Measurements from ENCODE around the gene RILP.

Gene RILP

GRCh38 chr17:1648173-1648962 lies 1.3 kb downstream of the RILP start:
- no peak for DNase-seq (ENCODE audit: extremely low read depth in 1 of 2, low read depth in 1 of 2)

DNA sequence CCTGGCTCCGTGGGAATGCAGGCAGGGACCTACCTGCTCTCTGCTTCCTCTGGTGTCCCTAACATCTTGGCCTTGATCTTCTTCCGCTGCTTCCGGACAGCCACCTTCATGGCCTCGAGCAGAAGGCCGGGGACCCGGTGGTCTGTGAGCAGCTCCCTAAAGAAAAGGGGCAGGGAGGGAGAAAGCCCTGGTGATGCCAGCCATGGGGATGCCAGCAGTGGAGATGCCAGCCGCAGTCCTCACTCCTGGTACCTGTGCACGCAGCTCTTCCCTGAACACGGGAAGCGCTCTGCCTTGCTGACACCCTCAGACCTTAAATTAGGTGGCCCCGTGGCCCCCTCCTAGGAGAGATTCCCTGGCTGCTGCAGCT lies 1.9 kb downstream of the RILP start:
- no peak for DNase-seq (ENCODE audit: extremely low read depth in 1 of 2, low read depth in 1 of 2)

GRCh38 chr17:1646199-1646875 lies 3.3 kb downstream of the RILP start:
- no peak for DNase-seq (ENCODE audit: extremely low read depth in 1 of 2, low read depth in 1 of 2)

GRCh38 chr17:1645207-1646171 lies 4.2 kb downstream of the RILP start, which contains the start of gene SCARF1:
TSS of gene SCARF1 (minus strand) at chr17:1645732. CDS start at chr17:1645697, 35 bp downstream.
- DNase-seq (ENCODE audit: extremely low read depth in 1 of 2, low read depth in 1 of 2): no peak

- DNase-seq (ENCODE audit: extremely low read depth in 1 of 2, low read depth in 1 of 2): no peak
These were observed 5.0 kb downstream of the RILP start for GRCh38 chr17:1644493-1645206.

- no peak for DNase-seq (ENCODE audit: extremely low read depth in 1 of 2, low read depth in 1 of 2)
These were observed 5.6 kb downstream of the RILP start for GRCh38 chr17:1643999-1644492.

DNA sequence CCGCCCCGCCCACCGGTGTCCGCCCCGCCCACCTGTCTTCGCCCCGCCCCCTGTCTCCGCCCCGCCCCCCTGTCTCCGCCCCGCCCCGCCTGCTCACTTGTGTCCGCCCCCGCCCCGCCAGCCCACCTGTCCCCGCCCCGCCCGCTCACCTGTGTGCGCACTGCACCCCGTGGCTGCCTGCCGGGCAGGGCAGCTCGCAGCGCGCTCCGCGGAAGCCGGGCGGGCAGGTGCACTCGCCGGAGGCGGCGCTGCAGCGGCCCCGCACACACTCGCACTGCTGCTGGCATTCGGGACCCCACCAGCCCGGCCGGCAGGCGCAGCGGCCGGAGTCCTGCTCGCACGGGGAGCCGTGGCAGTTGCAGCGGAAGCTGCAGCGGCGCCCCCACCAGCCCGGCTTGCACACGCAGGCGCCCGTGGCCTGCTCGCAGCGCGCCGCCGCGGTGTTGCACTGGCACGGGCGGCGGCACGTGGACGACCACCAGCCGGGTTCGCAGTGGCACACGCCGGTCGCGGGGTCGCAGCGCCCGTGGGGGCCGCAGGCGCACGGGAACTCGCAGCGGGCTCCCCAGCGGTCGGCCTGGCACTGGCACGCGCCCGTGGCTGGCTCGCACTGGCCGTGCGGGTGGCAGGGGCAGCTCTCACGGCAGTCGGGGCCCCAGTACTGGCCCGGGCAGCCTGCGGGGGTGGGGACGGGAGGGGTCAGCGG lies 6.2 kb downstream of the RILP start:
- peak; percentile 38 to 49 for DNase-seq (ENCODE audit: extremely low read depth in 1 of 2, low read depth in 1 of 2)

DNA sequence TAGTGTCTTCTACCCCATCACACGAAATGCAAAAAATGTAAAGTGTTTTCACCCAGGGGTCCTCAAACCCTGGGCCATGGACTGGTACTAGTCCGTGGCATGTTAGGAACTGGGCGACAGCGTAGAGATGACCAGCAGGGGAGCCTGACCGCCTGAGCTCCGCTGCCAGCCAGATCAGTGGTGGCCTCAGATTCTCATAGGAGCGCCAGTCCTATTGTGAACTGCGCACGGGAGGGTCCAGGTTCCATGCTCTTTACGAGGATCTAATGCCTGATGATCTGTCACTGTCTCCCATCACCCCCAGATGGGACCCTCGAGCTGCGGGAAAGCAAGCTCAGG lies 8.6 kb downstream of the RILP start:
- no peak for DNase-seq (ENCODE audit: extremely low read depth in 1 of 2, low read depth in 1 of 2)

DNA sequence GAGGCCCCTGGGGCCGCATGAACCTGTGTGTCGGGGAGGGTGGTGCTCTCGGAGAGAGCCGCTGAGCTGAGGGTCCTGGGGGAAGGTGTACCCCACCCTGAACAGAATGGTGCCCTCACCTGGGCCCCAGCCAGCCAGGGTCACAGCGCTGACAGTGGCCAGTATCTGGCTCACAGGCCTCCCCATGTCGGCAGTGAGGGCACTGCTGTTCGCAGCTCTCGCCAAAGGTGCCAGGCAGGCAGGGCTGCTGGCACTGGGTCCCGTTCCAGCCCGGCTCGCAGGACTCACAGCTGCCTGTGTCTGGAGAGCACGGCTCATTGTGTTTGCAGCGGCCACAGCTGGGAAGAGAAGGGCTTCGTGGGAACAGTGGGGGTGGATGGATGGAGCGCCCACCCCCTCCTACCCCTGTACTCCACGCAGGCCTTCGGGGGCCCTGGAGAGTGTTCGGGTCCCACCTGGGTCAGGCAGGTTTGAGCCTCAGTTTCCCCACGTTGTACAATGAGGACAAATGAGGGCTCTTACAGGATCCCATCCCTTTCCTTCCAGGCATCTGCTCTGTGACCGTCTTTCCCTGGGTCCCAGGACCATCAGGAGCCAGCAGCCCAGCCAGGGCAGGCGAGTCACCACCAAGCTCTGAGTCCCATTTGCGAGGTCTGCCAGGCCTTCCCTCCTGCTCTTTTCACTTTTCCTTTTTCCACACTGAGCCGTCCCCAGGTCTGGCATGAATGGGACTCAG lies 9.2 kb downstream of the RILP start:
- DNase-seq (ENCODE audit: extremely low read depth in 1 of 2, low read depth in 1 of 2): no peak

DNA sequence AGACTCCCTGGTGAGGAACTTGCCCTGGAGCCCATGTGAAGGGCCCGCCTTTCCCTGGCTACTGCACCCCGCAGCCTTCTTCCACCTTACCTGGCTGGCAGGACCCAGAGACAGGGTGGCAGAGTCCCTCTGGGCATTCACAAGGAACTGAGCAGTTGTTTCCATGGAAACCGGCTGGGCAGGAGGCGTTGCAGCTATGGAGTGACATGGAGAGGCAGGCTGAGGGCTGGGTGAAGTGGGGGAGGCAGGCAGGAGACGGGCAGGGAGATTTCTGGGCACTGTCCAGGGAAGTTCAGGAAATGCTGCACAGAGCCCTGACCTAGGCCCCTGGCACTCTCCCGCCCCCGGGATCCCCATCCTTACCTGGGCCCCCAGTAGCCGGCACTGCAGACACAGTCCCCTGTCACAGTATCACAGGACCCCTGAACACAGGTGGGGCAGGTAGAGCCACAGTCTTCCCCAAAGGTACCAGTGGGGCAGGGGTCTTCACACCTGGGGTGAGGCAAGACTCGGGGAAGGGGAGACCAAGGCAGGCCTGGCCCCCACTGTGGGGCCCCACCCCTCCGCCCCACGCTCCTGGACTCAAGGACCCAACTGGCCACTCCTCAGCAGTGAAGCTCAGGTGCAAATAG lies 10.0 kb downstream of the RILP start:
- no peak for DNase-seq (ENCODE audit: extremely low read depth in 1 of 2, low read depth in 1 of 2)

- no peak for DNase-seq (ENCODE audit: extremely low read depth in 1 of 2, low read depth in 1 of 2)
These were observed 10.9 kb downstream of the RILP start for GRCh38 chr17:1638624-1639300.

GRCh38 chr17:1638171-1638590 lies 11.5 kb downstream of the RILP start:
- DNase-seq (ENCODE audit: extremely low read depth in 1 of 2, low read depth in 1 of 2): no peak

GRCh38 chr17:1636732-1637285 lies 12.9 kb downstream of the RILP start:
- no peak for DNase-seq (ENCODE audit: extremely low read depth in 1 of 2, low read depth in 1 of 2)

- no peak for DNase-seq (ENCODE audit: extremely low read depth in 1 of 2, low read depth in 1 of 2)
These were observed 13.8 kb downstream of the RILP start for GRCh38 chr17:1635675-1636465.

DNA sequence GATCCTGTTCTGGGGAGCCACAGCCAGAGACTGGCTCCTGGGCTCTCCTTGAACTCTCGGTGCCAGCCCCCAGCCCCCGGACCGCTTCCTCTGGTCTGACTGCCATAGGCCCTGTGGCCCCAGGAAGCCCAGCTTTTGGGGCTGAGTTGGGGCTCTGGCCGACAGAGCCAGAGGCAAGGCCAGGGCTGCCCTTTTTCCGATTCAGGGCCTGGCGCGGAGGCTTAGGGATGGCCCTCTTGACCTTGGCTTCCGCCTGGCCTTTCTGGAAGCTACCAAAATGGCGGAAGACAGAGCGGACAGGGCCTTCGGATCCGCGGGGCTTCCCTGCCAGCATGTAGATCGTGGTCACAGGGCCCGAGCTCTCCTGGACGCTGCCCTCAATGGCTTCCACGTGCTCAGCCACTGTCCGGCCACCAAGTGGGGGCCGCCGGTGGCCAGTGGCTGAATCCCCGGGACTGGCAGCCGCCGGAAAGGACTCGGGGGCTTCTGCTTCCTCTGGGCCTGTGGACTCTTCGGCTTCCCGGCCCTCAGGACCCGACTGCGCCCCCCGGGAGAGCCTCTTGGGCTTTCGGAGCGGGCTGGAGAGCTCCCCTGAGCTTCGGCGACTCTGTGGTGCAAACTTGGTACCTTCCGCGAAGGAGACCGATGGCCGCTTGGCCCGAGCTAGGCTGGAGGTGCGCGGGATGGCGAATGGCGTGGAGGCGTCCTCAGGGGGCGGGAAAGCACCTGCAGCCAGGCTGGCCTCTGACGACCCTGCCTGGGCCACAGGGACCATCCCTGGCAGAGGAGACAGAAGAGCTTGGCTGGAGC lies 14.6 kb downstream of the RILP start:
- no peak for DNase-seq (ENCODE audit: extremely low read depth in 1 of 2, low read depth in 1 of 2)

GRCh38 chr17:1630662-1631061 lies 19.0 kb downstream of the RILP start:
- no peak for DNase-seq (ENCODE audit: extremely low read depth in 1 of 2, low read depth in 1 of 2)
